Neural cell (in vitro differentiated cells): Measurements from ENCODE around the gene MIEF1. TPM values are rescaled to one million over a fixed set of nuclear protein-coding genes. Genes with fewer than 3 reads are reported as not detected.

ENCODE experiments used
- H2AFZ ChIP-seq: fragments of 200-600, 300-800 bp; sonication (generic), shearing (Covaris generic); 2 replicates; pipeline ENCODE4 v1.6.0; 2014; ENCODE audit warnings: low read depth, mild to moderate bottlenecking, antibody characterized with exemption, low read length, moderate library complexity
- H3F3A ChIP-seq: fragments of 200-600 bp; shearing (Covaris generic); 2 replicates; pipeline ENCODE4 v1.6.1; 2016; ENCODE audit warnings: mild to moderate bottlenecking, moderate library complexity, mixed read lengths, antibody characterized with exemption, low read length; ENCODE audit not compliant: insufficient read depth, poor library complexity, severe bottlenecking
- H3K27ac ChIP-seq: fragments of 200-600, 300-800 bp; sonication (generic), shearing (Covaris generic); 2 replicates; pipeline ENCODE4 v1.5.1; 2014; ENCODE audit warnings: mild to moderate bottlenecking, low read length, moderate library complexity
- H3K27me3 ChIP-seq: fragments of 300-800, 200-600 bp; sonication (generic), shearing (Covaris generic); 2 replicates; pipeline ENCODE4 v1.6.0; 2014; ENCODE audit warnings: mild to moderate bottlenecking, low read depth, low read length, moderate library complexity; ENCODE audit not compliant: insufficient read depth
- H3K36me3 ChIP-seq: fragments of 300-800, 200-600 bp; sonication (generic), shearing (Covaris generic); 2 replicates; pipeline ENCODE4 v1.5.1; 2014; ENCODE audit warnings: mild to moderate bottlenecking, antibody characterized with exemption, low read length, moderate library complexity; ENCODE audit not compliant: insufficient read depth
- H3K4me2 ChIP-seq: fragments of 300-800, 200-600 bp; sonication (generic), shearing (Covaris generic); 2 replicates; pipeline ENCODE4 v1.6.0; 2014; ENCODE audit warnings: mild to moderate bottlenecking, low read length
- H3K4me3 ChIP-seq: fragments of 300-800, 200-600 bp; sonication (generic), shearing (Covaris generic); 2 replicates; pipeline ENCODE4 v1.5.1; 2014; ENCODE audit warnings: mild to moderate bottlenecking, low read length, moderate library complexity
- H3K79me2 ChIP-seq: fragments of 200-600 bp; shearing (Covaris generic); replicated peaks from 2 replicates; pipeline ENCODE4 v1.6.0; 2014; ENCODE audit warnings: mild to moderate bottlenecking, low read length, moderate library complexity; ENCODE audit not compliant: insufficient read depth
- H3K9ac ChIP-seq: fragments of 300-800, 200-600 bp; sonication (generic), shearing (Covaris generic); 2 replicates; pipeline ENCODE4 v1.6.1; 2016; ENCODE audit warnings: mild to moderate bottlenecking, low read length, mixed read lengths
- H3K9me2 ChIP-seq: fragments of 200-600 bp; shearing (Covaris generic); 2 replicates; pipeline ENCODE4 v1.6.1; 2016; ENCODE audit warnings: mild to moderate bottlenecking, low read length, mixed read lengths; ENCODE audit not compliant: insufficient read depth
- H3K9me3 ChIP-seq: fragments of 200-600, 300-800 bp; sonication (generic), shearing (Covaris generic); 2 replicates; pipeline ENCODE4 v1.6.1; 2016; ENCODE audit warnings: mild to moderate bottlenecking, mixed run types, low read length, moderate library complexity, mixed read lengths
- H4K20me1 ChIP-seq: fragments of 200-600 bp; shearing (Covaris generic); 2 replicates; pipeline ENCODE4 v1.6.1; 2016; ENCODE audit warnings: mild to moderate bottlenecking, mixed run types; ENCODE audit not compliant: insufficient read depth
- EP300 ChIP-seq: fragments of 450-650 bp; conservative IDR thresholded peaks from 2 replicates; pipeline ENCODE4 v1.6.1; 2014; ENCODE audit warnings: antibody characterized with exemption, mild to moderate bottlenecking, moderate library complexity; ENCODE audit not compliant: poor library complexity, severe bottlenecking
- EZH2 ChIP-seq: fragments of 200-600, 300-800 bp; shearing (Covaris generic), sonication (generic); IDR thresholded peaks from 2 replicates; pipeline ENCODE4 v1.6.1; 2014; ENCODE audit warnings: antibody characterized with exemption, low read length, borderline replicate concordance, mild to moderate bottlenecking; ENCODE audit not compliant: insufficient read depth, poor library complexity, severe bottlenecking
- MXI1 ChIP-seq: fragments of 450-650 bp; conservative IDR thresholded peaks from 2 replicates; pipeline ENCODE4 v1.6.1; 2014; ENCODE audit warnings: antibody characterized with exemption, mild to moderate bottlenecking; ENCODE audit not compliant: poor library complexity, severe bottlenecking
- POLR2AphosphoS5 ChIP-seq: IDR thresholded peaks from 2 replicates; pipeline ENCODE4 v1.6.1; 2012
- RAD21 ChIP-seq: fragments of 450-650 bp; conservative IDR thresholded peaks from 2 replicates; pipeline ENCODE4 v1.6.1; 2014; ENCODE audit warnings: antibody characterized with exemption, mild to moderate bottlenecking, moderate library complexity
- REST ChIP-seq: IDR thresholded peaks from 2 replicates; pipeline ENCODE4 v1.6.1; 2012; ENCODE audit warnings: borderline replicate concordance
- SMC3 ChIP-seq: fragments of 450-650 bp; conservative IDR thresholded peaks from 2 replicates; pipeline ENCODE4 v1.6.1; 2014; ENCODE audit warnings: antibody characterized with exemption, mild to moderate bottlenecking, moderate library complexity; ENCODE audit not compliant: poor library complexity
- TAF1 ChIP-seq: IDR thresholded peaks from 2 replicates; pipeline ENCODE4 v1.6.1; 2012; ENCODE audit warnings: low read depth
- polyA plus RNA-seq: library from polyadenylated mRNA; depleted of rRNA; stranded (reverse); fragments of >200 nt; gene quantifications from 2 replicates; pipeline ENCODE4 v1.2.3, GENCODE V29; 2014
- TF ChIP-seq, protein P1 (sequence below): fragments of 450-650 bp; IDR thresholded peaks from 2 replicates; pipeline ENCODE4 v1.5.1; 2014; ENCODE audit warnings: antibody characterized with exemption, mild to moderate bottlenecking, moderate library complexity; ENCODE audit not compliant: poor library complexity, severe bottlenecking

MIEF1 gene
- polyA plus RNA-seq, 1 donor from 2014 or later, result 19.8 TPM

DNA sequence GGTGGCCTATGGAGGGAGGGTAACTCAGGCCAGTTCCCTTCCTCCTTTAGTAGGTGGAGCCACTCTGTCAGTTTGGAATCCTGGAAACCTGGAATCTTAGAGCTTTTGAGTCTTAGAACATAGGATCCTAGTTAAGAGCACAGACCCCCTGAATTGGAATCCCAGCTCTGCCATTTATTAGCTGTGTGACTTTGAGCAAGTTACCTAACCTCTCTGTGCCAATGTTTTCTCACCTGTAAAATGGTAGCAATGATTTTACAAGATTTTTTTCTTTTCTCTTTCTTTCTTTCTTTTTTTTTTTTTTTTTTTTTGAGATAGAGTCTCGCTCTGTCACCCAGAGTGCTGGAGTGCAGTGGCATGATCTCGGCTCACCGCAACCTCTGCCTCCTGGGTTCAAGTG, 51.3 kb downstream of the MIEF1 start:
- no peak overlapping the region for H3K4me3 ChIP-seq
- H3K27ac ChIP-seq, result no peak overlapping the region
- TF ChIP-seq, protein P1, sequence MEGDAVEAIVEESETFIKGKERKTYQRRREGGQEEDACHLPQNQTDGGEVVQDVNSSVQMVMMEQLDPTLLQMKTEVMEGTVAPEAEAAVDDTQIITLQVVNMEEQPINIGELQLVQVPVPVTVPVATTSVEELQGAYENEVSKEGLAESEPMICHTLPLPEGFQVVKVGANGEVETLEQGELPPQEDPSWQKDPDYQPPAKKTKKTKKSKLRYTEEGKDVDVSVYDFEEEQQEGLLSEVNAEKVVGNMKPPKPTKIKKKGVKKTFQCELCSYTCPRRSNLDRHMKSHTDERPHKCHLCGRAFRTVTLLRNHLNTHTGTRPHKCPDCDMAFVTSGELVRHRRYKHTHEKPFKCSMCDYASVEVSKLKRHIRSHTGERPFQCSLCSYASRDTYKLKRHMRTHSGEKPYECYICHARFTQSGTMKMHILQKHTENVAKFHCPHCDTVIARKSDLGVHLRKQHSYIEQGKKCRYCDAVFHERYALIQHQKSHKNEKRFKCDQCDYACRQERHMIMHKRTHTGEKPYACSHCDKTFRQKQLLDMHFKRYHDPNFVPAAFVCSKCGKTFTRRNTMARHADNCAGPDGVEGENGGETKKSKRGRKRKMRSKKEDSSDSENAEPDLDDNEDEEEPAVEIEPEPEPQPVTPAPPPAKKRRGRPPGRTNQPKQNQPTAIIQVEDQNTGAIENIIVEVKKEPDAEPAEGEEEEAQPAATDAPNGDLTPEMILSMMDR, result no peak
- no peak for TF ChIP-seq REST
- TF ChIP-seq POLR2AphosphoS5, result no peak
- TF ChIP-seq TAF1, result no peak
- TF ChIP-seq EP300, result no peak
- TF ChIP-seq MXI1, result no peak
- no peak for TF ChIP-seq SMC3
- no peaks in the 10 kb centered on the region for H4K20me1 ChIP-seq
- H3K36me3 ChIP-seq, result no peaks in the 10 kb centered on the region
- H3K27me3 ChIP-seq, result peaks cover 28% of the 10 kb centered on the region
- H3K4me2 ChIP-seq, result no peak overlapping the region
- H3K79me2 ChIP-seq, result no peaks in the 10 kb centered on the region
- no peaks in the 10 kb centered on the region for H3F3A ChIP-seq
- H3K9ac ChIP-seq, result no peak overlapping the region
- H2AFZ ChIP-seq, result no peak overlapping the region
- H3K9me3 ChIP-seq, result no peaks in the 10 kb centered on the region
- H3K9me2 ChIP-seq, result no peaks in the 10 kb centered on the region

GRCh38 chr22:39554151-39554550, 52.1 kb downstream of the MIEF1 start:
- no peak overlapping the region for H3K9ac ChIP-seq
- H4K20me1 ChIP-seq, result no peaks in the 10 kb centered on the region
- no peaks in the 10 kb centered on the region for H3F3A ChIP-seq
- H3K9me2 ChIP-seq, result no peaks in the 10 kb centered on the region
- no peaks in the 10 kb centered on the region for H3K9me3 ChIP-seq
- H3K4me2 ChIP-seq, result no peak overlapping the region
- H3K79me2 ChIP-seq, result no peaks in the 10 kb centered on the region
- TF ChIP-seq MXI1, result no peak
- TF ChIP-seq EP300, result no peak
- no peak for TF ChIP-seq REST
- no peak for TF ChIP-seq EZH2
- no peak for TF ChIP-seq SMC3
- no peak for TF ChIP-seq POLR2AphosphoS5
- TF ChIP-seq RAD21, result no peak
- no peak for TF ChIP-seq TAF1
- TF ChIP-seq, protein P1, result no peak
- no peak overlapping the region for H3K27ac ChIP-seq
- H2AFZ ChIP-seq, result no peak overlapping the region
- peaks cover 34% of the 10 kb centered on the region for H3K27me3 ChIP-seq
- no peaks in the 10 kb centered on the region for H3K36me3 ChIP-seq
- no peak overlapping the region for H3K4me3 ChIP-seq
